GM12878 (cell line): ENCODE data around the gene MAPK8IP1. TPM values are rescaled to one million over a fixed set of nuclear protein-coding genes. Genes with fewer than 3 reads are reported as not detected.

Experiments used
- ATAC-seq: fragments of 200-7000 bp; cut with Tn5 transposase; 3 replicates; pipeline ENCODE4 v1.9.1; 2020; ENCODE audit warnings: mild to moderate bottlenecking, moderate library complexity
- BruUV-seq: library from RNA; stranded (reverse); fragments of 400-500 nt; replicated peaks from 2 replicates; lab custom pipeline; 2021; lab: Mats Ljungman, UMichigan
- CTCF ChIA-PET: fragments of 300-600 bp; sonication (Branson Sonifier 250); formaldehyde crosslinking; extraction: SDS; loops from one replicate; lab custom pipeline; 2021; ENCODE audit warnings: inconsistent platforms; lab: Yijun Ruan, JAX
- POLR2A ChIA-PET: fragments of 350-600 bp; formaldehyde crosslinking; extraction: SDS; loops from one replicate; lab custom pipeline; 2021; ENCODE audit warnings: inconsistent platforms; lab: Charles Lee
- RAD21 ChIA-PET: fragments of 300-600 bp; sonication (Branson Sonifier 250); formaldehyde crosslinking; loops from one replicate; lab custom pipeline; 2023; ENCODE audit warnings: antibody characterized with exemption; ENCODE audit not compliant: unreplicated experiment; lab: Charles Lee
- SMC1A ChIA-PET: fragments of 300-600 bp; sonication (Branson Sonifier 250); formaldehyde crosslinking; loops from one replicate; lab custom pipeline; 2023; ENCODE audit not compliant: unreplicated experiment, uncharacterized antibody; lab: Charles Lee
- DNase-seq: peaks from one replicate; pipeline ENCODE4 v3.0.0-alpha.2; 2011; ENCODE audit warnings: low read depth, low spot score
- FAIRE-seq: peaks from 3 replicates; lab custom pipeline; 2011; peaks lifted over from hg19 to GRCh38; lab: Jason Lieb, UNC
- H2AFZ ChIP-seq: 2 replicates; pipeline ENCODE4 v1.6.0; 2011; ENCODE audit warnings: low read depth, low read length, control low read depth; ENCODE audit not compliant: control insufficient read depth
- H3K27ac ChIP-seq: 2 replicates; pipeline ENCODE4 v1.5.1; 2011; ENCODE audit warnings: control low read depth; ENCODE audit not compliant: control insufficient read depth, insufficient read depth
- H3K27me3 ChIP-seq, 2 experiments: replicated peaks in 1 of 2; 2 replicates each; pipeline versions ENCODE4 v1.6.0 to v1.6.1; 2011; ENCODE audit warnings: low read length in 1 of 2; ENCODE audit not compliant: control insufficient read depth in 2 of 2, insufficient read depth in 2 of 2
- H3K36me3 ChIP-seq, 2 experiments: 2 replicates each; pipeline ENCODE4 v1.5.1; 2011; ENCODE audit warnings: low read length in 1 of 2; ENCODE audit not compliant: control insufficient read depth in 2 of 2, insufficient read depth in 2 of 2
- H3K4me1 ChIP-seq: 2 replicates; pipeline ENCODE4 v1.6.1; 2011; ENCODE audit warnings: mild to moderate bottlenecking, low read length, moderate library complexity, mixed read lengths; ENCODE audit not compliant: control insufficient read depth, insufficient read depth
- H3K4me2 ChIP-seq: 2 replicates; pipeline ENCODE4 v1.6.0; 2011; ENCODE audit warnings: control low read depth; ENCODE audit not compliant: control insufficient read depth, insufficient read depth
- H3K4me3 ChIP-seq: fragments of 200-600 bp; sonication (generic); 2 replicates; pipeline ENCODE4 v1.5.1; 2016
- H3K79me2 ChIP-seq: 2 replicates; pipeline ENCODE4 v1.6.0; 2011; ENCODE audit warnings: low read length; ENCODE audit not compliant: control insufficient read depth, insufficient read depth
- H3K9ac ChIP-seq: 2 replicates; pipeline ENCODE4 v1.8.0; 2011; ENCODE audit warnings: low read length, control low read depth, mixed read lengths; ENCODE audit not compliant: control insufficient read depth, insufficient read depth
- H3K9me3 ChIP-seq: replicated peaks from 3 replicates; pipeline ENCODE4 v1.5.1; 2011; ENCODE audit warnings: mild to moderate bottlenecking, low read length; ENCODE audit not compliant: control insufficient read depth, insufficient read depth
- H4K20me1 ChIP-seq: 2 replicates; pipeline ENCODE4 v1.6.0; 2011; ENCODE audit not compliant: control insufficient read depth, insufficient read depth
- CREM ChIP-seq: IDR thresholded peaks from 2 replicates; pipeline ENCODE4 v1.6.1; 2014; ENCODE audit warnings: antibody characterized with exemption, low read depth
- FOS ChIP-seq: IDR thresholded peaks from 3 replicates; pipeline ENCODE4 v1.6.1; 2011; ENCODE audit warnings: borderline replicate concordance; ENCODE audit not compliant: insufficient read length; ENCODE audit errors: extremely low read depth
- FOXM1 ChIP-seq: IDR thresholded peaks from 2 replicates; pipeline ENCODE4 v1.6.1; 2012; ENCODE audit warnings: low read depth, mild to moderate bottlenecking, inconsistent platforms, low read length, moderate library complexity
- HDAC6 ChIP-seq: fragments of 200-600 bp; sonication (generic); IDR thresholded peaks from one replicate; pipeline ENCODE4 v1.8.0; 2017; ENCODE audit warnings: antibody characterized with exemption; ENCODE audit not compliant: unreplicated experiment
- PAX8 ChIP-seq: fragments of 450-650 bp; IDR thresholded peaks from 2 replicates; pipeline ENCODE4 v1.6.1; 2017; ENCODE audit warnings: mild to moderate bottlenecking, moderate library complexity
- SUZ12 ChIP-seq: fragments of 200-600 bp; sonication (generic); IDR thresholded peaks from one replicate; pipeline ENCODE4 v1.6.1; 2018; ENCODE audit warnings: antibody characterized with exemption, mild to moderate bottlenecking; ENCODE audit not compliant: unreplicated experiment
- ZBTB4 ChIP-seq: fragments of 450-650 bp; formaldehyde crosslinking; IDR thresholded peaks from 2 replicates; pipeline ENCODE4 v1.4.0; 2022; ENCODE audit warnings: mild to moderate bottlenecking, moderate library complexity
- ZNF592 ChIP-seq: fragments of 450-650 bp; IDR thresholded peaks from 2 replicates; pipeline ENCODE4 v1.6.1; 2017; ENCODE audit warnings: mild to moderate bottlenecking, moderate library complexity
- in situ Hi-C: fragments of 300-500 bp; cut with MboI; formaldehyde crosslinking; loops from 9 replicates; pipeline ENCODE4 v1.14.3; 2018; ENCODE audit warnings: mixed read lengths
- intact Hi-C: fragments of 100-400 bp; cut with micrococcal nuclease; formaldehyde crosslinking; loops from one replicate; pipeline ENCODE4 v1.14.2; 2022; ENCODE audit not compliant: unreplicated experiment
- polyA plus RNA-seq, 11 experiments: library from polyadenylated mRNA; depleted of rRNA in 4 of 11; unstranded in 6 of 11; stranded (reverse) in 5 of 11; fragments of >200 nt; fragmentation: Nextera tagmentation in 4 of 11; fragmentation: Illumina TruSeq in 1 of 11; extraction: Ambion mirVana in 4 of 11; extraction: Trizol in 1 of 11; gene quantifications; 1 replicate in 1 of 11; 2 replicates in 10 of 11; pipeline versions ENCODE4 v1.2.1 to v1.2.3, GENCODE V29; 2011 to 2016; ENCODE audit warnings: inconsistent platforms in 2 of 11, missing spikeins in 2 of 11, low read depth in 1 of 11
- total RNA-seq, 4 experiments: library from RNA; depleted of rRNA in 3 of 4; stranded (reverse); fragments of >200 nt in 3 of 4; fragmentation: Illumina TruSeq in 1 of 4; extraction: Trizol in 1 of 4; gene quantifications; 2 replicates each; pipeline versions ENCODE4 v1.2.1 to v1.2.3, GENCODE V29; 2013 to 2021

MAPK8IP1 gene
- total and polyA plus RNA-seq, 10 of the 15 experiments (the other 5 are each of a cell fraction or from before 2014, with no cell fraction given): 0.04 to 0.44 (median 0.11) TPM; not detected in 2

GRCh38 chr11:45860764-45861510, 24.5 kb upstream of the MAPK8IP1 start (continued):
- TF ChIP-seq ZBTB4 (CRISPR knock-in tag) (no peak), HDAC6 (no peak)

- Histone ChIP-seq H3K4me1 (no peaks in the 10 kb centered on the region), H3K9ac (no peak overlapping the region), H3K27ac (no peak overlapping the region), H3K4me2 (no peak overlapping the region), H3K27me3 (no peaks in the 10 kb centered on the region), H2AFZ (no peak overlapping the region), H3K79me2 (no peaks in the 10 kb centered on the region), H3K4me3 (no peak overlapping the region), H4K20me1 (no peaks in the 10 kb centered on the region), H3K36me3 (peaks cover 7 to 19% of the 10 kb centered on the region in 2 experiments), H3K9me3 (no peaks in the 10 kb centered on the region)
- RAD21 ChIA-PET: no interaction called here
- ATAC-seq (no peak), DNase-seq (no peak), FAIRE-seq (no peak)
- CTCF ChIA-PET: interaction anchor here (3.9 kb wide), 1 partner anchor 9 kb away, joined by 19 read pairs; no protein-coding TSS in a partner anchor
- in situ Hi-C loops (no loop called here), intact Hi-C loops (no loop called here)
- TF ChIP-seq PAX8 (no peak), CREM (no peak), ZNF592 (no peak), FOXM1 (no peak), FOS (no peak), SUZ12 (no peak)
- BruUV-seq: no TSS peak
- SMC1A ChIA-PET: interaction anchor here (1.0 kb wide), 1 partner anchor 119 kb away, joined by 4 read pairs; no protein-coding TSS in a partner anchor
- POLR2A ChIA-PET: no interaction called here
Measured at GRCh38 chr11:45864041-45864440, 21.4 kb upstream of the MAPK8IP1 start.
